Measurements from ENCODE around the gene RMRP. TPM values are rescaled to one million over a fixed set of nuclear protein-coding genes. Genes with fewer than 3 reads are reported as not detected.
"Not testable (repeated sequence)": the region's sequence is repeated elsewhere in the genome, so short reads cannot be mapped to it uniquely, and the experiment has no call there.

Gene RMRP
- total RNA-seq, 1 experiment from 2014 or later = 36,790 TPM

- H3K4me2 ChIP-seq (ENCODE audit: low read length) = no peak overlapping the region
- no peak overlapping the region for H3K4me3 ChIP-seq (ENCODE audit: low read length)
These were observed 41.7 kb downstream of the RMRP start for GRCh38 chr9:35615981-35616680.

GRCh38 chr9:35612843-35613242 lies 45.0 kb downstream of the RMRP start:
- BruUV-seq (replicated peaks) = no TSS peak
- no peaks in the 10 kb centered on the region for H3F3A ChIP-seq (ENCODE audit: low read length, unreplicated experiment)
- CTCF ChIA-PET = no interaction called here
- no peak overlapping the region for H3K4me3 ChIP-seq (ENCODE audit: low read length)
- no peak for ATAC-seq
- H3K4me2 ChIP-seq (ENCODE audit: low read length) = no peak overlapping the region
- H3K36me3 ChIP-seq (ENCODE audit: low read depth, low read length) = no peaks in the 10 kb centered on the region
- H3K27ac ChIP-seq (ENCODE audit: low read length) = no peak overlapping the region
- H3K27me3 ChIP-seq (ENCODE audit: low read length) = no peaks in the 10 kb centered on the region
- DNase-seq = no peak
- no peaks in the 10 kb centered on the region for H3K79me2 ChIP-seq (ENCODE audit: low read length)
- no peaks in the 10 kb centered on the region for H4K20me1 ChIP-seq (ENCODE audit: low read length)
- POLR2A ChIA-PET (ENCODE audit: unreplicated experiment) = no interaction called here
- TF ChIP-seq EZH2 (IDR thresholded peaks at IDR 0.05; ENCODE audit: low read length, unreplicated experiment) (no peak), EZH2phosphoT487 (IDR thresholded peaks at IDR 0.05; ENCODE audit: borderline replicate concordance, low read length) (no peak), CTCF (conservative IDR thresholded peaks at IDR 0.05; ENCODE audit: low read depth, low read length) (no peak)
- no peak overlapping the region for H3K9ac ChIP-seq (ENCODE audit: low read length)
- no peak overlapping the region for H2AFZ ChIP-seq (ENCODE audit: low read length)
- H3K9me2 ChIP-seq (replicated peaks; ENCODE audit: low read length) = no peaks in the 10 kb centered on the region
- H3K9me3 ChIP-seq (ENCODE audit: low read length) = no peaks in the 10 kb centered on the region
- H3K4me1 ChIP-seq (ENCODE audit: insufficient read depth, low read length) = no peaks in the 10 kb centered on the region
- intact Hi-C loops (cut with micrococcal nuclease) = no loop called here

More at GRCh38 chr9:35615981-35616680, 41.7 kb downstream of the RMRP start:
- Histone ChIP-seq H3K9ac (ENCODE audit: low read length) (no peak overlapping the region), H3K27ac (ENCODE audit: low read length) (no peak overlapping the region), H3K4me1 (ENCODE audit: insufficient read depth, low read length) (no peaks in the 10 kb centered on the region), H3K79me2 (ENCODE audit: low read length) (no peaks in the 10 kb centered on the region), H3K9me2 (replicated peaks; ENCODE audit: low read length) (no peaks in the 10 kb centered on the region), H3K36me3 (ENCODE audit: low read depth, low read length) (no peaks in the 10 kb centered on the region), H2AFZ (ENCODE audit: low read length) (no peak overlapping the region), H3K9me3 (ENCODE audit: low read length) (no peaks in the 10 kb centered on the region), H3F3A (ENCODE audit: low read length, unreplicated experiment) (no peaks in the 10 kb centered on the region), H4K20me1 (ENCODE audit: low read length) (no peaks in the 10 kb centered on the region), H3K27me3 (ENCODE audit: low read length) (no peaks in the 10 kb centered on the region)
- POLR2A ChIA-PET (ENCODE audit: unreplicated experiment) = no interaction called here
- intact Hi-C loops (cut with micrococcal nuclease) = no loop called here
- CTCF ChIA-PET = no interaction called here
- no TSS peak for BruUV-seq (replicated peaks)
- DNase-seq (no peak), ATAC-seq (no peak)
- TF ChIP-seq EZH2 (IDR thresholded peaks at IDR 0.05; ENCODE audit: low read length, unreplicated experiment) (no peak), EZH2phosphoT487 (IDR thresholded peaks at IDR 0.05; ENCODE audit: borderline replicate concordance, low read length) (no peak), CTCF (conservative IDR thresholded peaks at IDR 0.05; ENCODE audit: low read depth, low read length) (no peak)

DNA sequence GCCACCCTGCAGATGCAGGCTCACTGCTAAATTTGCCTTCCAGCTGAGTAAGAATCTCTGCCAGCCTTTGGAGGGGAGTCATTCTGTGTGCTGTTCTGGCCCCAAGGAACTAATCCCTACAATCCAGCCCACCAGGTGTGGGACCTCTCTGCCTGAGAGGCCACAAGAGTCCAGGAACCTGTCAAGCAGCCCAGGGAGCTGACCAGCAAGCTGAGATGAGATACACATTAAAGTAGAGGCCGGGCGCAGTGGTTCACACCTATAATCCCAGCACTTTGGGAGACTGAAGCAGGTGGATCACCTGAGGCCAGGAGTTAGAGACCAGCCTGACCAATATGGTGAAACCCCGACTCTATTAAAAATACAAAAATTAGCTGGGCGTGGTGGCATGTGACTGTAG lies 45.8 kb downstream of the RMRP start:
- H3K4me1 ChIP-seq (ENCODE audit: insufficient read depth, low read length); H3K79me2 ChIP-seq (ENCODE audit: low read length); H3K4me2 ChIP-seq (ENCODE audit: low read length); BruUV-seq (replicated peaks); H3K27ac ChIP-seq (ENCODE audit: low read length); POLR2A ChIA-PET (ENCODE audit: unreplicated experiment); H3K9me3 ChIP-seq (ENCODE audit: low read length); H3K36me3 ChIP-seq (ENCODE audit: low read depth, low read length); H2AFZ ChIP-seq (ENCODE audit: low read length); intact Hi-C loops (cut with micrococcal nuclease); H4K20me1 ChIP-seq (ENCODE audit: low read length); ATAC-seq; CTCF ChIA-PET; H3K9ac ChIP-seq (ENCODE audit: low read length); H3K9me2 ChIP-seq (replicated peaks; ENCODE audit: low read length); H3K4me3 ChIP-seq (ENCODE audit: low read length); H3F3A ChIP-seq (ENCODE audit: low read length, unreplicated experiment); H3K27me3 ChIP-seq (ENCODE audit: low read length); DNase-seq: not testable (repeated sequence)
